NCI-H2196 treated with DMSO at 0.1 percent for 48 hours (cell line): ENCODE measurements around the gene EPPIN.
"Not testable (repeated sequence)": the region's sequence is repeated elsewhere in the genome, so short reads cannot be mapped to it uniquely, and the experiment has no call there.

Experiments
- DNase-seq: peaks from one replicate; lab custom pipeline; 2025; ENCODE audit not compliant: unreplicated experiment; lab: John Stamatoyannopoulos, UW

The EPPIN gene

GRCh38 chr20:45547206-45547770, at the start of gene EPPIN:
Gene EPPIN, minus strand, starts transcription at chr20:45547401. Its CDS starts 44 bp downstream, at chr20:45547357.
- DNase-seq, result no peak

DNA sequence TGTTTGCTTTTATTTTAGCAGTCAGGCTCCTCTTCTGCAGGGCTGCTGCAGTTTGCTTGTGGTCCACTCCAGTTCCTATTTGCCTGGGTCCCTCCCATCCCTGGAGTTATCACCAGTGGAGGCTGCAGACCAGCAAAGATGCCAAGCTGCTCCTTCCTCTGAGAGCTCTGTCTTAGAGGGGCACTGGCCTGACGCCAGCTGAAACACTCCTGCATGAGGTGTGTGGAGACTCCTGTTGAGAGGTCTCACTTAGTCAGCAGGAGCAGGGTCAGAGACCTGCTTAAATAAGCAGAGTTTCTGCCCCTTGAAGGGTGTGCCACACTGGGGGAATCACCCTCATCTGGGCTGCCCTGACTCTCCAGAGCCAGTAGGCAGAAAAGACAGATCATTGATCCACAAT, 48.0 kb upstream of the EPPIN start:
- DNase-seq, result no peak

GRCh38 chr20:45593498-45593897, 46.3 kb upstream of the EPPIN start:
- DNase-seq, result no peak

- no peak for DNase-seq
These were observed 45.5 kb upstream of the EPPIN start for GRCh38 chr20:45592574-45593189.

DNA sequence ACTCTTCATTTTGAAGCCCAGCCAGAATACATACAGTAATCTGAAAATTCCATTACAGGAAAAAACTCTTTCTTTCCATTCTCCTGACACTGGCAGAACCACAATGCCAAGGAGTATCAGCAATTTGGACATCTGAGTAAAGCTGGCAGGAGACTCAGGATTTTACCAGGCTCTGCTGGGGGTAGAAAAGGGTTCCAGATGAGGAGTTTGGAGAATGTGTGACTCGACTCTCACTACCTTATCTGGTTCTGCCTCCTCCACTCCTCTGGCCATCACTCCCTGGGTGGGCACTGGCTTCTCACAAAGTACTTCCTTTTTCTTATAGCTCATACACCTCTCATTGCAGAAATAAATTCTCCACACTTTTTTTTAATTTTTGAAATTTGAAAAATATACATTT, 42.5 kb upstream of the EPPIN start:
- no peak for DNase-seq

GRCh38 chr20:45588800-45589199, 41.6 kb upstream of the EPPIN start:
- no peak for DNase-seq

DNA sequence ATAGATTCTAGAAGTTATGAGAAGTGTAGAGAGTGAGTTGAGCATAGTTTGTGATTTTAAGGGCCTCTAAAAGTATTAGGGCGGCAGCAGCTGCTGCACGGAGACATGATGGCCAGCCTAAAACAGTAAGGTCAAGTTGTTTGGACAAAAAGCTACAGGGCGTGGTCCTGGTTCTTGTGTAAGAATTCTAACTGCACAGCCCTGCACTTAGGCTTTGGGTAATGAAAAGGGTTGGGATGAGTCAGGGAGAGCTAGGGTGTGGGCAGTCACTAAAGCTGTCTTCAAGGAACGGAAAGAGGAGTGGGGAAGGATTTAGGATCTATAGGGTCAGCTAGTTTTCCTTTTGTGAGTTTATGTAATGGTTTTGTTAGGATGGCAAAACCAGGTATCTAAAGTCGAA, 38.8 kb upstream of the EPPIN start:
- DNase-seq, result not testable (repeated sequence)

GRCh38 chr20:45584294-45584693, 37.1 kb upstream of the EPPIN start:
- DNase-seq, result not testable (repeated sequence)

DNA sequence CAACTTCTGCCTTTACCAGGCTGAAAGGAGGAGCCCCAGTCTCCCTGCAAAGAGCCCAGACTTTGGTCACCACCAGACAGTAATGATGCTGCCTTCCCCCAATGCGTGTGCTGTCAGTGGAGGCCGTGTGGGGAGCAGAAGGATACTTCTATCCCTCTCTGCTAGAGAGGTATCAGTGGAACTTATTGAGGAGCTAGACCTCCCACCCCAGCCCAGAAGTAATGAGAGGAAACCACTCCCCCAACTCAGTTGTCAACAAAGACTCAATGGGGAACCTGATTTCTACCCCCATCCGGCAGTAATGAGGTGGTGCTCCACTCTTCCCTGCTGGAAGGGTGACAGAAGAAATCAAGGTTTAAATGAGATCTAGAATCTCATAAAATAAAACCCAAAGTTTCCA, 36.3 kb upstream of the EPPIN start:
- DNase-seq, result no peak

- DNase-seq, result no peak
These were observed 34.5 kb upstream of the EPPIN start for GRCh38 chr20:45581702-45582101.

DNA sequence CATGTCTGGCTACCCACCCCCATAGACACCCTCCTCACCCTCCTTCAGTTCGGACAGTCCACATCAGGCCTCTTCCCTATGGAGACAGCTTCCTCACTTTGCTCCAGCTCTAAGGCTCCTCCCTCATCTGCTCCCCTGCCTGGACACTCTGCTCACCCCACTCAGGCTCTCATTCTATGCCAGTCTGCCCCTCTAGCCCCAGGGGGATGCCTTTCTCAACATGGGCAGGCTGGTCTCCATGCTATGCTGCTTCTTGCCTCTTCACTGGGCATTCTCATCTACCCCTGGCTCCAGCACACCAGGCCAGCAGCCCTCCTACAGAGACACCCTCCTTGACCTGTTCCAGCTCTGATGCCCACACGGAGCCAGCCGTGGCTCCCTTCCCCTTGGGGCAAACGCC, 32.0 kb upstream of the EPPIN start, which contains the start of gene WFDC8:
Gene WFDC8, minus strand, starts transcription at position 101 of the 400 bp plus-strand sequence. Its CDS starts 37 bp downstream, at position 64.
- no peak for DNase-seq

DNA sequence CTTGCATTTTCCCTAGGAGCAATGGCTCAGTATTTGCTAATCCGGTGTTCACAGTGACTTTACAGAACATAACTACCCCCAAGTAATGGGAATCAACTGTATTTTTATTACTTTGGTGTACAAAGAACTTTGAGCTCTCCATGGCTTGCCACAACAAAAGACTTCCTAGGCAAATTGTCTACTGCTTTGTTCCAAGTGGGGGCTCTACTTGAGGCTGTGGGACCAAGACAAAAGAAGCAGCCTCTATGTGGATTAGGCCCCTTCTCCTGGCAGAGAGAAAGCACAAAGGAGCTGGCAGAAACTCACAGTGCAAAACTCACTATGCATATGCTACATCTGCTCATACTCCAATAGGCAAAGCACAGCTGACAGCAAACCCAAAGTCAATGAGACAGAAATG, 31.0 kb upstream of the EPPIN start:
- DNase-seq, result no peak

DNA sequence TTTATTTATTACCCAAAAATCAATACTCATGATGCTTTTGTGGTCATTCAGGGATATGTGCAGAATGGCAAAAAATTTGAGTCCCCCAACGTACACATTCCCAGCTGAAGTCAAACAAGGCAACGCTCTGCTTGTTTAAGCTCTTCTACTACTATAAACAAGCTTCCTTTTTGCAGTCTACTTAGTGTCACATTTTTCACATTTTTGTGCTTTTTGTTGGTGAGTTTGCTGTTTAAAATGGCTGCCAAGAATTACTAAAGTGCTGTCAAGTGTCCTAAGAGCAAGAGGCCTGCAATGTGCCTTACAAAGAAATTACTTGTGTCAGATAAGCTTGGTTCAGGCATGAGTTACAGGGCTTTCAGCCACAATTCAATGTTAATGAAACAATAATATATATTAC, 29.8 kb upstream of the EPPIN start:
- no peak for DNase-seq

DNA sequence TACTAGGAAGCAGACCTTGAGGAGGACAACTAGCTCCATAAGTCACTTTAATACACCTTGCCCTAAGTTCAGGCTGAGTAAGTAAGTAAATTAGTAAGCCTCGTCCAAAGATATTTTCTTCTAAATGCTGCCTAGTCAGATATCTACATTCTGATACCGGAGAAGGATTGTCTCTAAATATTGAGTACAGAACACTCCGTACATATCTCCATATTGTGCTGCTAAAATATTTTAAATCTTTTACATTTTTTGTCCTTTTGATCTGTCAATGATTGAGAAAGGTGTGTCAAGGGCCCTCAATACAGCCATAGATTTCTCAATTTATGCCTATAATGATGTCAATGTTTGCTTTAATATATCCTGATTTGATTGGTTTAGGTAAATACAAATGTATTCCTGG, 28.7 kb upstream of the EPPIN start:
- DNase-seq, result no peak

GRCh38 chr20:45569650-45570049, 22.4 kb upstream of the EPPIN start:
- DNase-seq, result not testable (repeated sequence)

DNA sequence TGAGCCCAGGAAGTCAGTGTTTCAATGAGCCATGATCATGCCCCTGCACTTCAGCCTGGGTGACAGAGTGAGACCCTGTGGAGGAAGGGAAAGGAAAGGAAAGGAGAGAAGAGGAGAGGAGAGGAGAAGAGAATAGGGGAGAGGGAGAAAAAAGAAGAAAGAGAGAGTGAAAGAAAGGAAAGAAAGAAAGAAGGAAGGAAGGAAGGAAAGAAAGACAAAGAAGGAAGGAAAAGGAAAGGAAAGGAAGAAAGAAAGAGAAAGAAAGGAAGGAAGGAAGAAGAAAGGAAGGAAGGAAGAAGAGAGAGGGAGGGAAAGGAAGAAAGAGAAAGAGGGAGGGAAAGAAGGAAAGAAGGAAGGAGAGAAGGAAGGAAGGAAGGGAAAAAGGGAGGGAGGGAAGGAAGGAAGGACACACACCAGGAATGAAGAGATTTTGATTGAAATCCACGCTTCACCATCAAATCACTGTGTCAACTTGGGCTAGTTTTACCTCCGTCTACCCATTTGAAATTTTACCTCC, 17.6 kb upstream of the EPPIN start:
- DNase-seq, result no peak

DNA sequence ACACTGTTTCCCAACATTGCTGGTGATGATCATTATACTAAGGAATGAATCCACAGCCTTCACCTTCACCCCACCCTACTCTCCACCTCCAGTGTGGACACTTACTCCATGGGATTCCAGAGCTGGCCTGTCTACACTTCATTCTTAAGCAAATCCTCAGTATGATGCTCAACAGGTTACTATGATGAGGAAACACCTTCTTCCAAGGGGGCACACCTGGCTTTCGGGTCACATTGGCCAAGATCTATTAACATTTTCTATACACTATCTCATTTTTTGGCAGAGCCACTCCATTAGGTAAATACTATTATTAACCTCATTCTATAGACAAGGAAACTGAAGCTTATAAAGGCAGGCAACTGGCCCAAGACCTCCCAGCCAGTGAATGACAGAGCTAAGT, 8.0 kb upstream of the EPPIN start:
- no peak for DNase-seq

DNA sequence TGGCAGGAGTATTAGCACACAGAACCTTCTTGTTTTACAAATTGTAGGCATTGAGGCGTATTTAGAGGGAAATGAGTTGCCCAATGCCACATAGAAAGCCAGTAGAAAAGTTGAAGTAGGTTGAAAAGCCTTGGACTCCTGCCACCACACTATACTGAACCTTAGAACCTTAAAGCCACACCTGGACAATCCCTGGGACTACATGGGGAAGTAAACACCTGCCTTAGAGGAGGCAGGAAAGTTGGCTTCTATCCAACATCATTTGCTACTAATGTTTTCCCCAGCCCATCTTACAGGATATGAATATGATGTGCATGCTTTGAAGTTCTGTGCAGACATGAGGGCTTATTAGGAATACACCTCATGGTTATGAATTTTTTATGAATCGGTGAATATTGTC, 5.3 kb upstream of the EPPIN start:
- no peak for DNase-seq

- no peak for DNase-seq
These were observed 3.6 kb upstream of the EPPIN start for GRCh38 chr20:45550765-45551164.

DNA sequence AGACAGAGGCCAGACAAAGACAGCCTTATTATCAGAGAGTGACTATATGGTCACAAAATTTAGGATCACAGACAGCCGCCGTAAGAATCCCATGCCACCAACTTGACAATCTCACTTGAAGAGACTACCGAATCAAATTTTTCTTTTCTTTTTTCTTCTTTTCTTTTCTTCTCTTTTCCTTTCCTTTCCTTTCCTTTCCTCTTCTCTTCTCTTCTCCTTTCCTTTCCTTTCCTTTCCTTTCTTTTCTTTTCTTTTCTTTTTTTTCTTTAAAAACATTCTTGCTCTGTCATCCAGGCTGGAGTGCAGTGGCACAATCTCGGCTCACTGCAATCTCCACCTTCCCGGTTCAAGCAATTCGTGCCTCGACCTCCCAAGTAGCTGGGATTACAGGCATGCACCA, 1.2 kb upstream of the EPPIN start:
- DNase-seq, result no peak

GRCh38 chr20:45545754-45546453, 1.3 kb downstream of the EPPIN start:
- DNase-seq, result no peak

DNA sequence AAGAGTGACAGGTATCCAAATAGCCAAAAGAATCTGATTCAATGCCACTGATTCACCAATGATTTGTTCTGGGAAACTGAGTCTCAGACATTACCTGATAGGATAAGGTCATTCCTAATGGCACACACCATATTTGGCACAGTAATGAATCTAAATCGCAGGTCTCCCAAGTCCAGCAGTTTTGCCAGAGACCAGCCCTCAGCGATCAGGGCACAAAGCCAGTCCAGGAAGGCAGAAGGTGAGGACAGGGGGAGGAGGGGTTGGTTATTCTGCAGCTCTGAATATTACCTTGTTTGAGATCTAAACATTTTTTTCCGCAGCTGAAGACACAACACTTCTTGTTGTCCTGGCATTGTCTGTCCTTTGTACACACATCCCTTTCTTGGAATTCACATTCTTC, 1.9 kb downstream of the EPPIN start:
- DNase-seq, result no peak
